OCI-LY7 (cell line): ENCODE data around the gene NSUN4. TPM values are rescaled to one million over a fixed set of nuclear protein-coding genes. Genes with fewer than 3 reads are reported as not detected.
A peak's percentile ranks its signal among the peaks of the same experiment; 100 is the strongest.

Source experiments
- BruUV-seq: library from RNA; stranded (reverse); fragments of 400-500 nt; replicated peaks from 2 replicates; lab custom pipeline; 2021; lab: Mats Ljungman, UMichigan
- CTCF ChIA-PET: fragments of 300-600 bp; sonication (Branson Sonifier 250); formaldehyde crosslinking; loops from one replicate; lab custom pipeline; 2022; ENCODE audit warnings: antibody characterized with exemption; ENCODE audit not compliant: unreplicated experiment; lab: Charles Lee
- POLR2A ChIA-PET: fragments of 300-600 bp; sonication (Branson Sonifier 250); formaldehyde crosslinking; loops from one replicate; lab custom pipeline; 2022; ENCODE audit warnings: antibody characterized with exemption; lab: Charles Lee
- DNase-seq: peaks from one replicate; pipeline ENCODE4 v3.0.0-alpha.2; 2015; ENCODE audit warnings: low spot score
- H2AFZ ChIP-seq: fragments of 200-600 bp; sonication (generic), shearing (Covaris generic); 2 replicates; pipeline ENCODE4 v1.6.1; 2014; ENCODE audit warnings: mild to moderate bottlenecking, antibody characterized with exemption, low read length, moderate library complexity
- H3K27ac ChIP-seq: fragments of 200-600 bp; sonication (generic); 2 replicates; pipeline ENCODE4 v1.5.1; 2014; ENCODE audit warnings: mixed run types, low read depth, mild to moderate bottlenecking, moderate library complexity, low read length, inconsistent platforms; ENCODE audit not compliant: poor library complexity, severe bottlenecking
- H3K36me3 ChIP-seq: fragments of 200-600 bp; sonication (generic); 2 replicates; pipeline ENCODE4 v1.6.1; 2014; ENCODE audit warnings: mild to moderate bottlenecking, antibody characterized with exemption, low read length, moderate library complexity, mixed read lengths; ENCODE audit not compliant: insufficient read depth
- H3K4me1 ChIP-seq: fragments of 200-600 bp; sonication (generic); 2 replicates; pipeline ENCODE4 v1.5.1; 2014; ENCODE audit warnings: mild to moderate bottlenecking, low read length; ENCODE audit not compliant: insufficient read depth, poor library complexity, severe bottlenecking
- H3K4me2 ChIP-seq: fragments of 200-600 bp; sonication (generic); 2 replicates; pipeline ENCODE4 v1.6.1; 2014; ENCODE audit warnings: mild to moderate bottlenecking, low read length
- H3K4me3 ChIP-seq: fragments of 200-600 bp; sonication (generic); 2 replicates; pipeline ENCODE4 v1.5.1; 2014; ENCODE audit warnings: mild to moderate bottlenecking, low read depth, low read length; ENCODE audit not compliant: poor library complexity, severe bottlenecking
- H3K79me2 ChIP-seq: fragments of 200-600 bp; sonication (generic); 2 replicates; pipeline ENCODE4 v1.6.1; 2016; ENCODE audit warnings: low read depth, mild to moderate bottlenecking, low read length, moderate library complexity, mixed read lengths; ENCODE audit not compliant: insufficient read depth
- H3K9me2 ChIP-seq: fragments of 200-600 bp; sonication (generic); 2 replicates; pipeline ENCODE4 v1.6.1; 2016; ENCODE audit warnings: mild to moderate bottlenecking, low read length, mixed read lengths; ENCODE audit not compliant: insufficient read depth
- H3K9me3 ChIP-seq: fragments of 200-600 bp; sonication (generic); 2 replicates; pipeline ENCODE4 v1.6.1; 2014; ENCODE audit warnings: mild to moderate bottlenecking, mixed run types, low read length, mixed read lengths
- H4K20me1 ChIP-seq: fragments of 200-600 bp; sonication (generic); 2 replicates; pipeline ENCODE4 v1.6.1; 2014; ENCODE audit warnings: mild to moderate bottlenecking, antibody characterized with exemption, low read length, moderate library complexity, mixed read lengths; ENCODE audit not compliant: insufficient read depth
- EZH2phosphoT487 ChIP-seq: fragments of 200-600 bp; sonication (generic); IDR thresholded peaks from 2 replicates; pipeline ENCODE4 v1.6.1; 2018; ENCODE audit warnings: low read depth, borderline replicate concordance, mild to moderate bottlenecking, mixed run types, antibody characterized with exemption, low read length, moderate library complexity, mixed read lengths
- intact Hi-C: fragments of 100-400 bp; cut with micrococcal nuclease; formaldehyde crosslinking; loops from one replicate; pipeline ENCODE4 v1.10.0; 2022; ENCODE audit not compliant: unreplicated experiment
- total RNA-seq, 2 experiments: library from RNA; depleted of rRNA in 1 of 2; stranded (reverse); fragments of >200 nt in 1 of 2; shearing (Covaris generic) in 1 of 2; gene quantifications; 2 replicates each; pipeline ENCODE4 v1.2.3, GENCODE V29; 2014 to 2022
- TF ChIP-seq, protein P1 (sequence below): fragments of 200-600 bp; sonication (generic); conservative IDR thresholded peaks from 2 replicates; pipeline ENCODE4 v1.5.1; 2014; ENCODE audit warnings: mild to moderate bottlenecking, antibody characterized with exemption, low read length, moderate library complexity, mixed read lengths

Gene NSUN4
- total RNA-seq, 2 experiments from 2014 or later = 26.6 to 33.5 TPM

DNA sequence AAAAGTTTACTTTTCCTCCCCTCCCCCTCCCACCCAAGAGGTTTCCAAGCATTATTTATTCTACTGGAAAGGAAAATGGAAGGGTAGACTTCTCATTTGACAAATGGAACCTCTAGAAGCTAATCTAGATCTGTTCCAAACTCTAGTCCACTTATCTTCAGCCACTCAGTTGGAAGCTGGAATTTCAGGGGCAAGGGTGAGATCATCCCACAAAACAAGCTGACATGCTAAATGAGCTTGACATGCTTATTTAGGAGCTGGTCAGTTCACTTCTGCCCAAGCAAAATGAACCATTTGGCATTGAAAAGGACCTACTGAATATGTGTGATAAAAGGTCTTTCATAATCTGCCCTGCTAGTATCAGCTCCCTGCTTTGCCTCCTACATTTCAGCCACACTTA, 42.2 kb upstream of the NSUN4 start:
- DNase-seq = no peak
- Histone ChIP-seq H3K79me2 (peaks cover 28% of the 10 kb centered on the region; the same call in 1 of the 2 replicates), H3K9me3 (no peaks in the 10 kb centered on the region), H3K4me2 (no peak overlapping the region), H3K4me3 (no peak overlapping the region), H3K36me3 (peaks cover 49% of the 10 kb centered on the region), H3K27ac (no peak overlapping the region), H3K9me2 (no peaks in the 10 kb centered on the region), H2AFZ (no peak overlapping the region), H4K20me1 (peaks cover 3% of the 10 kb centered on the region; the same call in 1 of the 2 replicates), H3K4me1 (peaks cover 14% of the 10 kb centered on the region)
- CTCF ChIA-PET = no interaction called here
- no peak for TF ChIP-seq EZH2phosphoT487
- TF ChIP-seq, protein P1, sequence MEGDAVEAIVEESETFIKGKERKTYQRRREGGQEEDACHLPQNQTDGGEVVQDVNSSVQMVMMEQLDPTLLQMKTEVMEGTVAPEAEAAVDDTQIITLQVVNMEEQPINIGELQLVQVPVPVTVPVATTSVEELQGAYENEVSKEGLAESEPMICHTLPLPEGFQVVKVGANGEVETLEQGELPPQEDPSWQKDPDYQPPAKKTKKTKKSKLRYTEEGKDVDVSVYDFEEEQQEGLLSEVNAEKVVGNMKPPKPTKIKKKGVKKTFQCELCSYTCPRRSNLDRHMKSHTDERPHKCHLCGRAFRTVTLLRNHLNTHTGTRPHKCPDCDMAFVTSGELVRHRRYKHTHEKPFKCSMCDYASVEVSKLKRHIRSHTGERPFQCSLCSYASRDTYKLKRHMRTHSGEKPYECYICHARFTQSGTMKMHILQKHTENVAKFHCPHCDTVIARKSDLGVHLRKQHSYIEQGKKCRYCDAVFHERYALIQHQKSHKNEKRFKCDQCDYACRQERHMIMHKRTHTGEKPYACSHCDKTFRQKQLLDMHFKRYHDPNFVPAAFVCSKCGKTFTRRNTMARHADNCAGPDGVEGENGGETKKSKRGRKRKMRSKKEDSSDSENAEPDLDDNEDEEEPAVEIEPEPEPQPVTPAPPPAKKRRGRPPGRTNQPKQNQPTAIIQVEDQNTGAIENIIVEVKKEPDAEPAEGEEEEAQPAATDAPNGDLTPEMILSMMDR = no peak
- intact Hi-C loops = no loop called here
- POLR2A ChIA-PET = interaction anchor here (0.8 to 1.3 kb wide), 2 partner anchors 14 to 35 kb away, joined by 3 to 6 read pairs; no protein-coding TSS in a partner anchor
- BruUV-seq = no TSS peak

DNA sequence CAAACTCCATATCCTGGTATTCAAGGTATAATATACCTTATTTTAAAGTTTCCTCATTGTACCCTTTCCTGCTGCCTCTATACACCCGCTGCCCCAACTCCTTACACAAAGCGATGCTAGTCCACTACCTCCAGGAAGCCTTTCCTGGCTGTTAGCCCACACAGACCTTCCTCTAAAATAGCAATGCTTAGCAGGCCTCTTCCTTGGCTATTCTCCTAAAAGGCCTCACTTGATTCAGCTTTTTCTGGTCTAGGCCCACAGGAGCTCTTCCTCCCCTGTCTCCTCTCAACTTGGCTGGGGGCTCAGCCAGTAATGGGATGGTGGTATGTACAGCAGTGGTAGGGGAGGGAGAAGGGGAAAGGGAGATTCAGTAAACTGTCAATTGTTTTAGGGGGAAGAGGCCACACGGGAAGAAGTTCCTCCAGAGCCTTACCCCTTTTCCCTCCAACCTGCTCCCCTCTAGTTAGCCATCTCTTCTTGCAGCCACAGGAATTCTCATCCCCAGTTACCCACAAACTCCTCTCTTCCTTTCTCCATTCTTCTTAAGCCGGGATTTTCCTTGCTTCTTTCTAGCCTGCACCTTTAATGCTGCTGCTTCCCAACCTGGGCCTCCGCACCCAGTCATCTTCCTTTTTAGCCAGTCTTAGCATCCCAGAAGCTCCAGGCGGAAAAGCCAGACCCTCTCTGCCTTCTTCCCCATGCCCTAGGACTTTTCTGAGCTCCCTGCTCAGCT, 39.8 kb upstream of the NSUN4 start:
- Histone ChIP-seq H3K4me1 (peaks cover 16% of the 10 kb centered on the region), H3K79me2 (peaks cover 52% of the 10 kb centered on the region), H4K20me1 (peaks cover 8% of the 10 kb centered on the region), H3K27ac (no peak overlapping the region), H2AFZ (no peak overlapping the region), H3K9me3 (no peaks in the 10 kb centered on the region), H3K9me2 (no peaks in the 10 kb centered on the region), H3K36me3 (peaks cover 42% of the 10 kb centered on the region), H3K4me3 (peak overlapping the region; percentile 95), H3K4me2 (peak overlapping the region; percentile 72)
- BruUV-seq = no TSS peak
- no peak for DNase-seq
- intact Hi-C loops = no loop called here
- TF ChIP-seq, protein P1 = no peak
- TF ChIP-seq EZH2phosphoT487 = no peak
- ChIA-PET POLR2A (no interaction called here), CTCF (no interaction called here)

DNA sequence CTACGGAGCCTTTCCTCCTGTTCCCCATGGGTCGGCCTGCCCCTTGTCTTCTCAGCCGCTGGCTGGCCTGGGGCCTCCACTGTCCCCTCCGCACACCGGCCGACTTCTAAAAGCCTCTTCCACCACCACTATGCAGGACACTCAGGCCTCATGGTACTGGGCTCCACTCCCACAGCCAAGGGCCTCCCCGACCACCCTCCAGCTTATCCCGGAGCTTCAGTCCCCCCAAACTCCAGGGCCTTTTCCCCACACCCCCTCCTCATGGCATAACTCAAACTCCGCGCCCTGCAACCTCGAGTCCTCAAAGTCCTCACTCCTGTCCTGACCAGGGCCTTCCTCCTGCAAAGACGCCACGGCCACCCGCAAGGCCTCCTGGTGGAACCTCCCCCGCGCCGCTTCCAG, 39.2 kb upstream of the NSUN4 start:
- DNase-seq = no peak
- Histone ChIP-seq H3K4me3 (peak overlapping the region; percentile 95), H3K79me2 (peaks cover 58% of the 10 kb centered on the region), H3K27ac (no peak overlapping the region), H4K20me1 (peaks cover 13% of the 10 kb centered on the region), H2AFZ (no peak overlapping the region), H3K4me1 (peaks cover 21% of the 10 kb centered on the region), H3K36me3 (peaks cover 43% of the 10 kb centered on the region), H3K9me2 (no peaks in the 10 kb centered on the region), H3K4me2 (peak overlapping the region; percentile 72), H3K9me3 (no peaks in the 10 kb centered on the region)
- BruUV-seq = no TSS peak
- POLR2A ChIA-PET = no interaction called here
- intact Hi-C loops = no loop called here
- TF ChIP-seq, protein P1 = no peak
- CTCF ChIA-PET = no interaction called here
